ENCODE results near the gene CD101. TPM values are rescaled to one million over a fixed set of nuclear protein-coding genes. Genes with fewer than 3 reads are reported as not detected.

CD101 gene
- total and polyA plus RNA-seq, 2 of the 8 experiments (the other 6 are each of a cell fraction or from before 2014, with no cell fraction given) = 1.1 to 1.2 TPM

DNA sequence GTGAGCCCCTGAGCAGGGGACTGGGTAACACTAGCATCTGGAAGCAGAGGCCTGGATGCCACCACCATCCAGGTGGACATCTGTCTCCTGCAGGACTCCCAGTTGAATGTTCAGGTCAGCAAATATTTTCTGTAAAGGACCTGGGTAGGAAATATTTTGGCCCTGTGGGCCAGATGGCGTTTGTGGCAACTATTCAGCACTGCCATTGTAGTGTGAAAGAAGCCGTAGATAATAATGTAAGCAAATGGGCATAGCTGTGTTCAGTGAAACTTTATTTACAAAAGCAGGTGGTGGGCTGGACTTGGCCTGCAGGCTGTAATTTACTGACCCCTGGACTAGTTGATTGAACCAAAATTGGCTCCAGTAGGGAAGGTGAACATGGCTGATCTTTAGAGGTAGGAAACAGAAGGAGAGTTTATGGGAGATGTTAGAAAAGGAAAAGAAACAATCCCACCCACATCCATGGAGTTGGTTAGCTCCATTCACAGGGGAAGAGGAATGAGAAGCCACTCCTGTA lies 20.0 kb upstream of the CD101 start:
- WGBS, 2 experiments (ENCODE audit: extremely low coverage in 1 of 2, insufficient coverage in 1 of 2, insufficient read length in 1 of 2, insufficient replicate concordance in 2 of 2, low coverage in 1 of 2, low lambda C conversion rate in 2 of 2, missing lambda C conversion rate in 1 of 2) = 90% methylated on average over 2 of the region's 2 CpGs; no CpG with 5 or more reads in 1 of the 2 experiments
- Histone ChIP-seq H3K56ac (replicated peaks; ENCODE audit: insufficient read length, low read depth, low read length) (no peak overlapping the region), H3K4ac (replicated peaks; ENCODE audit: insufficient read length, low read depth, low read length) (no peak overlapping the region), H2BK120ac (replicated peaks; ENCODE audit: low read depth, low read length) (no peak overlapping the region), H2BK15ac (ENCODE audit: low read length) (no peak overlapping the region), H4K20me1 (replicated peaks in 1 of 2; ENCODE audit: control insufficient read depth in 1 of 2, insufficient read depth in 2 of 2, low read length in 2 of 2) (peaks cover 0 to 1% of the 10 kb centered on the region in 2 experiments), H3K4me3 (ENCODE audit: extremely low read depth in 1 of 4, insufficient read depth in 2 of 4, low read depth in 3 of 4, low read length in 4 of 4) (no peak overlapping the region), H3K79me1 (ENCODE audit: low read depth, low read length) (no peaks in the 10 kb centered on the region), H4K8ac (ENCODE audit: extremely low read depth, insufficient read depth, low read length) (no peak overlapping the region), H3K23me2 (ENCODE audit: low read depth, low read length) (no peaks in the 10 kb centered on the region), H2BK12ac (ENCODE audit: low read depth, low read length) (no peak overlapping the region), H3K18ac (ENCODE audit: extremely low read depth, low read length) (no peak overlapping the region), H4K5ac (ENCODE audit: insufficient read length, low read depth, low read length) (no peak overlapping the region), H3K9me3 (ENCODE audit: insufficient read depth in 2 of 2, low read depth in 1 of 2, low read length in 1 of 2) (no peaks in the 10 kb centered on the region), H3K4me2 (ENCODE audit: insufficient read depth in 1 of 2, low read depth in 2 of 2, low read length in 2 of 2) (no peak overlapping the region), H3K79me2 (ENCODE audit: control insufficient read depth in 1 of 2, insufficient read depth in 2 of 2, low read length in 2 of 2) (no peaks in the 10 kb centered on the region), H2AK5ac (ENCODE audit: low read depth, low read length) (no peak overlapping the region), H3K27ac (ENCODE audit: low read depth, low read length) (no peak overlapping the region), H3K4me1 (replicated peaks in 1 of 4; ENCODE audit: control insufficient read depth in 3 of 4, insufficient read depth in 4 of 4, low read length in 3 of 4) (peaks cover 0 to 8% (median 3%) of the 10 kb centered on the region in 4 experiments; a peak in 3 of 7 replicates), H2BK5ac (ENCODE audit: low read depth, low read length) (no peak overlapping the region), H3K27me3 (replicated peaks in 1 of 4; ENCODE audit: control insufficient read depth in 3 of 4, extremely low read depth in 1 of 4, insufficient read depth in 3 of 4, low read length in 3 of 4) (no peaks in the 10 kb centered on the region), H4K91ac (replicated peaks; ENCODE audit: insufficient read length, low read length) (no peak overlapping the region), H3K9ac (replicated peaks in 1 of 4; ENCODE audit: extremely low read depth in 1 of 4, low read depth in 3 of 4, low read length in 3 of 4) (no peak overlapping the region), H2BK20ac (ENCODE audit: low read length) (no peak overlapping the region), H3K36me3 (ENCODE audit: control insufficient read depth in 2 of 4, insufficient read depth in 4 of 4, low read length in 3 of 4) (peaks cover 0 to 4% (median under 1%) of the 10 kb centered on the region in 4 experiments; a peak in 2 of 8 replicates), H2AFZ (ENCODE audit: low read length) (no peak overlapping the region), H3K23ac (ENCODE audit: insufficient read length) (no peak overlapping the region), H3K14ac (ENCODE audit: insufficient read length) (no peak overlapping the region)
- POLR2A ChIA-PET (ENCODE audit: partially characterized antibody) = no interaction called here
- CTCF ChIA-PET (ENCODE audit: partially characterized antibody) = interaction anchor here (1.1 to 2.5 kb wide), 5 partner anchors 15 to 80 kb away, joined by 3 to 8 read pairs (median 3); partner anchors contain the start of gene CD101
- DNase-seq (ENCODE audit: low read depth in 1 of 2, low spot score in 2 of 2) (no peak), FAIRE-seq (no peak)
- no peak for TF ChIP-seq TCF12 (IDR thresholded peaks at IDR 0.05; ENCODE audit: low read depth, low read length)
- no peak for TF ChIP-seq PHF8 (conservative IDR thresholded peaks at IDR 0.05; ENCODE audit: low read depth, low read length)
- TF ChIP-seq CHD1 (IDR thresholded peaks at IDR 0.05; ENCODE audit: low read depth, low read length) = no peak
